Activated gamma-delta T cell (primary cell): Measurements from ENCODE around the gene SEMA7A.

Source experiments
- DNase-seq: peaks from one replicate; lab custom pipeline; 2025; lab: John Stamatoyannopoulos, UW

The SEMA7A gene

GRCh38 chr15:74430510-74430951 lies 3.2 kb downstream of the SEMA7A start:
- no peak for DNase-seq

- no peak for DNase-seq
These were observed 3.9 kb downstream of the SEMA7A start for GRCh38 chr15:74429781-74430400.

GRCh38 chr15:74428970-74429780 lies 4.6 kb downstream of the SEMA7A start:
- no peak for DNase-seq

DNA sequence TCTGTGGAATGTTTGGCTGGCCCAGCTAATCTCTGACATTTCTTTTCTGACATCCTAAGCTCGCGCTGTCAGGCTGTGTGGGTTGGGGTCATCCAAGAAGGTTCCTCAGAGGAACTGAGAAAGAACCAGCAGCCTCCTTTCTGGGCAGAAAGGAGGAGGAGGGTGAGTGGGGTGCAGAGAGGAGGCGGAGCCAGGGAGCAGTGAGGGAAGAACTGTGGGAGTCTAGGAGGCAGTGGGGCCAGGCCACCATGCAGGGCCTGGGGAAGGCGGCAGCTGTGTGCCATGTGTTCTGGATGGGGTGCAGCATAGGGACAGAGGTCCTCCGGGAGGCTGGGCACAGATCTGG lies 5.3 kb downstream of the SEMA7A start:
- no peak for DNase-seq

- DNase-seq, result no peak
These were observed 5.9 kb downstream of the SEMA7A start for GRCh38 chr15:74427607-74428441.

DNA sequence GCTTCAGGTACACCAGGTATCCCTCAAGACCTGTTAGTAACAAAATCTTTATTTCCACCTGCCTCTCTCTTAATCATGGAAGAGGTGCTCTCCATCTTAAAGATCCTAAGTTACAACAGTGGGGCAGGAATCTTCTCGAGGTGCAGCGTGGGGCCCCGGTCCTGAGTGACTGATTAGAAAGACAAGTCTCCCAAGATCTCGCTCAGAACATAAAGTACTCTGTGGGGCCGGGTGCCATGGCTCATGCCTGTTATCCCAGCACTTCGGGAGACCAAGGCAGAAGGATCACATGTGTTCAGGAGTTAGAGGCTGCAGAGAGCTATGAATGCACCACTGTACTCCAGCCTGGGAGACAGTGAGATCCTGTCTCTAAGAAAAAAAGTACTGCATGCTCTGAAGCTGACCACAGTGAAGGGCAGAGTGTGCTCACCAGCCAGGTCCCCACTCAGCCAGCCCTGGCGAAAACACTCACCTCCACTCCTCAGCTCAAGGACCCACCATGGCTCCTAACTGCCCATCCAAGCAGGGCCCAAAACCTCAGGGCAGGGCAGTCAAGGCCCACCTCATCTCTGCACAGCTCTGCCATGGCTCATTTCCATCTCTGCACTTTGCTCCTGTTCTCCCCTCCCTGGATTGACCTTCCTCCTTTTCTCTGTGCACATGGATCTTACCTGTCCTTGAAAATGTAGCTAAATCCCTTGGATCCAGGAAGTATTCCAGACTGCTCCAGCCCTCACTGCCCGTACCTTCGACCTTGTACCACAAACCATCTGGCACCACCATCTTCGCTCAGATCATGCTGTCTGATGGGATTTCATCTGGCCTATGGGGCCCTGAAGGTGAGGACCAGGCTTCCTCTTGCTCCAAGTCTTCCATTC lies 7.1 kb downstream of the SEMA7A start:
- no peak for DNase-seq

DNA sequence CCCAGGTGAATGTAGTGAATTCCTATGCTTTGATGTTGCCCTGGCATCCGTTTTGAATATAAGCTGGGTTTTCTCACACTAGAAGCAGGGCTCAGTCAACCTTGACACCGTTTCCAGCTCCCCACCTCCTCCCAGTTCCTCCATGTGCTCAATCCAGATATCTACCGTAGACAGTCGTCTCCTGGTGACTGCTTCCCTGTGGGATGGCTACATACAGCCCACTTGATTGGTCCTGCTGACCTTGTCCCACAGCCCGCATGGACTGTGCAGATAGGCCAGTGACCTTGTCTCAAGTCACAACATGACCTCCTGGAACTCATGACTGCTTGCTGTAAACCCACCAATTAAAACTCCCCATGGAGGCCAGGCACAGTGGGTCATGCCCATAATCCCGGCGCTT lies 8.1 kb downstream of the SEMA7A start:
- no peak for DNase-seq

- no peak for DNase-seq
These were observed 8.7 kb downstream of the SEMA7A start for GRCh38 chr15:74424901-74425528.

GRCh38 chr15:74423431-74424257 lies 10.1 kb downstream of the SEMA7A start:
- DNase-seq, result no peak

- DNase-seq, result no peak
These were observed 10.9 kb downstream of the SEMA7A start for GRCh38 chr15:74422652-74423430.

- no peak for DNase-seq
These were observed 11.5 kb downstream of the SEMA7A start for GRCh38 chr15:74422265-74422651.

DNA sequence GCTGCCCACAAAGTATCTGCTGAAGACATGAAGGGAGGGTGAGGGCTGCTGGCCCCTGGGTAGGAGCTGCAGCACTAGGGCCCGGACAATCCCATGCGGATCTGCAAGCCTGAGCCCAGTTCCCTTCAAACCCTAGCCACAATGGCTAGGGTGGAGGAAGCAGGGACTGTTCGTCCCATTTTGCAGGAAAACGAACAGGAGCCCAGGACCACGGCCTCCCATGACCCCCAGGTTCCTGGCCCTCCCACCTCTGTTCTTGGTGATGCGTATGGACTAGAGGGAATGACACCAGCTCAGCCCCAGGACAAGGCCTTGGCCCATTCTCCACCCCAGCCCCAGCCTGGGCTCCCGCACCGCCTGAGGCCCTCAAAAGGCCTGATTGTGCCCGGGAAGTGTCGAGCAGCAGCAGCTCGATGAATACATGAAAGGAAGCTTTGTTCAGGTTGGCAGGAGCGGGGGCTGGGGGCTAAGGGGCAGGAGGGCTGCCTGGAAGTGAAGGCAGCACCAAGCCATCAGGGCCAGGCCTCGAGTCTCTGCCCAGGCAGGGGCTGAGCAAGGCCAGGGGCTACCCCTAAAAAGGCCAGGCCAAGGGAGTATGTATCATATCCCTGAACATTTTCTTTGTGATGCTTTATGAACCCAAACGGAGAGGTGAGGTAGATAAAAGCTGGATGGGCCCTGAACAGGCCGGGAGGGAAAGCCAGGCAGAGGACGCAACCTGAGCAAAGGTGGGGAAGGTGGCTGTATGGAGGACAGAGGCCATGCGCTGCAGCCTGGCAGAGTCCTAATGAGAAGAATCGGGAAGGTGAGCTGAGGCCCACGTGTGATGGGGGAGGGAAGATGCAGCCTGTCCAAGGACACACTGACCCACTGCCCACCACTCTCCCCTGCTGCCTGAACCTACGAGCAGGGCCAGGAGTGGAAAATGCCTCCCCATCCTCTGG lies 12.2 kb downstream of the SEMA7A start:
- DNase-seq, result no peak

DNA sequence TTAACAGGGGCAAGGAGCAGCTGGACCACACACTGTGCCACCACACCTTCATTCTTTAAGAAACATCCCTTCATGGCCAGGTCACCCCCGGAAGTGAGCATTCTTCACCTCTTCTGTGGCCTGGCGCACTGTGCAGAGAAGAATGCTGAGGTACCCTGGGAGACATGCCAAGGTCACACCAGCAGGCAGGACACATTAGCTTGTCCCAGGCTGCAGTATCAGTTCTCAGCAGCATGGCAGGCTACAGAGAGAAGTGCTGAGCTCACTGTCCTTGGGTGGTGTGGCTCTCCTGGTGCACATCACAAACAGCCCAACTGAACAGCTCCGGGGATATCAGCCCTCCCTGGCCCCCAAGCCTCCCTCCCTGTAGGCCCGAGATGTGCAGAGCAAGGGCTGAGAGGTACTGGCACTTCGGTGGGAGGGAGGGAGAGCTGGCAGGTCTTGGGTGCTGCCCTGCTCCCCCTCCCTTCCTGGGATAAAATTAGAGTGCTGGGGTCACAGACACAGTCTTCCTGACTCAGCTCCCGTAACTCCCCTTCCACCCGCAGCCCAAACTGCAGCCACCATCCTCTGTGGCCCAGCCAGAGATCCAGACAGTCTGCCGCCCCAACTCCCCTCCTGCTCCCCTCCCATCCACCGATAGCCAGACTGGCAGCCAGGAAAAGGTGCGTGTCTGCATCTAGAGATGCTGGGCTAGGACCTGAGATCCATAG lies 13.4 kb downstream of the SEMA7A start:
- no peak for DNase-seq

DNA sequence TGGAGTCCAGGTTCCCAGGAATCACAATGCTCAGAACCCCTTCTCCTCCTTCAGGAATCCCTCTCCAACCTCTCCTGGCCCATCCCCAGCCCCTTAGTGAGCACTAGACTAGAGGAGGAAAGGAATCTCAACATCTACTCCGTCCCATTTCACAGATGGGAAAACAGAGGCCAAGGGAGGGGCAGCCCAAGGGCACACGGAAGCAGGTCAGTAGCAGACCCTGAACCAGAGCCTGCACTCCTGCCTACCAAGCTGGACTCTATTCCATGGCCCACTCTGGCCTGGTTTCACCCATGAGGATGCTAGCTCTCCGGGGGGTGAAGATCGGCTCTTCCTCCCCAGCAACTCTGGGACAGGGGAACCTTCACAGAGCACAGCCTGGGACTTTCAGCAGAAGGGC lies 14.3 kb downstream of the SEMA7A start:
- DNase-seq, result no peak

DNA sequence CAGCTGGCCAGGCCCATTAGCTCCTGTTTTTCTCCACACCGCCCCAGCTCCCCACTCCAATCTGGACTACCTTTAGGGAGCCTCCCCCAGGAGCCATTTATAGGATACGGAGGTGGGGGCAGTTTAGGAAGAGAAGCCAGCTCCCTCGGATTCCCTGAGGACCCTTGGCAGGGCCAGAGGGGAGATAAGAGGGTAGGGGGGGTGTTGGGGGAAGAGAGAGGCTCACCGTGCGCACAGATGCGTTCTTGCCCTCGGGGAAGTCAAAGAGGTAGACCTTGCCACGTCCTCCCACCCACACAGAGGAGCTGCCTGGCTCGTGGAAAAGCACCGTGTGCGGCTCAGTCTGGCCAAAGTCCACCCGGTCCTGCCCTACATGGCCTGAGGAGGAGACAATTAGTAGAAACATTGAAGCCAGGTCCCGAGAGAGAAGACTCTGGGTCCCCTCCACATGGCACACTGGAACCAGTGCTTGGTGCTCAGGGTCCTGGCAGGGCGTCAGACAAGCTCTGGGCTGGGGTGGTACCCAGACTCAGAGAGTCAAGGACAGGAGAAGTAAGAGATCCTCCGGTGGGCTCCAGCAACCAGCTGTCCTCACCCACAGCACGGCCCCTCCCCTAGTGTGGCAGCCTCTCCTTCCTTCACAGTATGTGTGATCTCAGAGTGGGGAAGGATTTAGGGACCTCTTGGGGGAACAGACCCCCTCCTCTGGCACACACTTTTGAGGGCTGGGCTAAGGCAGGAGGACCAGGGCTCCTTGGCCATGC lies 15.0 kb downstream of the SEMA7A start:
- DNase-seq, result no peak

- DNase-seq, result no peak
These were observed 16.1 kb downstream of the SEMA7A start for GRCh38 chr15:74417670-74418069.

DNA sequence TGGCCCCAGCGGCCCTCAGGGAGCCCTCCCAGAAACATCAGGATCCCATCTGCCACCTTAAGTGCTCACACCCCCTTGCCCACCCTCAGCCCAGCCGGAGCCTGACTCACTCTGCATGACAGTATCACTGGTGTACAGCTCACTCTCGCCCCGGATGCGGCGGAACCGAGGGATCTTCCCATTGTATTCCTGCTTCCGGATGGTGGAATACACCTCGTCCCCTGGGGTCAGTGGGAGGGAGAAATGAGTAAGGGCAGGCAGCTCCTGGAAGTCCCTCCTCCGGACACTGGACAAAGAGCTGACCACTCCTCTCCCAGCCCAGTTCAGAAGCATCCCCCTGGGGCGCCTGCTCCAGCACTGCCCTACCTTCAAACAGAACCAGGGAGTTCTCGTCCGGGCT lies 16.5 kb downstream of the SEMA7A start:
- no peak for DNase-seq
